IgD-negative memory B cell (primary cell): ENCODE measurements around the gene BSND. TPM values are rescaled to one million over a fixed set of nuclear protein-coding genes. Genes with fewer than 3 reads are reported as not detected.

Experiments used
- H3K27ac Mint-ChIP-seq, 3 donors: one replicate each; pipeline ENCODE4 v1.8.0; 2020 to 2022; ENCODE audit warnings: mild to moderate bottlenecking in 3 of 3, mixed read lengths in 3 of 3, moderate library complexity in 1 of 3
- H3K27me3 Mint-ChIP-seq: one replicate; pipeline ENCODE4 v1.8.0; 2021; ENCODE audit warnings: mixed read lengths
- H3K36me3 Mint-ChIP-seq: one replicate; pipeline ENCODE4 v1.8.0; 2020; ENCODE audit warnings: mild to moderate bottlenecking, mixed read lengths
- H3K4me1 Mint-ChIP-seq, 3 donors: one replicate each; pipeline ENCODE4 v1.8.0; 2020 to 2022; ENCODE audit warnings: mixed read lengths in 3 of 3, mild to moderate bottlenecking in 1 of 3
- H3K4me3 Mint-ChIP-seq, 4 donors: one replicate each; pipeline ENCODE4 v1.8.0; 2020 to 2022; ENCODE audit warnings: mild to moderate bottlenecking in 4 of 4, mixed read lengths in 4 of 4, moderate library complexity in 3 of 4
- H3K9me3 Mint-ChIP-seq, 3 donors: one replicate each; pipeline ENCODE4 v1.8.0; 2020 to 2021; ENCODE audit warnings: mixed read lengths in 3 of 3, mild to moderate bottlenecking in 1 of 3
- polyA plus RNA-seq: library from polyadenylated mRNA; unstranded; fragments of 300-500 nt; fragmentation: Illumina TruSeq; gene quantifications from one replicate; pipeline ENCODE4 v1.2.3, GENCODE V29; 2021

Gene BSND
- polyA plus RNA-seq, 1 donor from 2014 or later: not detected

DNA sequence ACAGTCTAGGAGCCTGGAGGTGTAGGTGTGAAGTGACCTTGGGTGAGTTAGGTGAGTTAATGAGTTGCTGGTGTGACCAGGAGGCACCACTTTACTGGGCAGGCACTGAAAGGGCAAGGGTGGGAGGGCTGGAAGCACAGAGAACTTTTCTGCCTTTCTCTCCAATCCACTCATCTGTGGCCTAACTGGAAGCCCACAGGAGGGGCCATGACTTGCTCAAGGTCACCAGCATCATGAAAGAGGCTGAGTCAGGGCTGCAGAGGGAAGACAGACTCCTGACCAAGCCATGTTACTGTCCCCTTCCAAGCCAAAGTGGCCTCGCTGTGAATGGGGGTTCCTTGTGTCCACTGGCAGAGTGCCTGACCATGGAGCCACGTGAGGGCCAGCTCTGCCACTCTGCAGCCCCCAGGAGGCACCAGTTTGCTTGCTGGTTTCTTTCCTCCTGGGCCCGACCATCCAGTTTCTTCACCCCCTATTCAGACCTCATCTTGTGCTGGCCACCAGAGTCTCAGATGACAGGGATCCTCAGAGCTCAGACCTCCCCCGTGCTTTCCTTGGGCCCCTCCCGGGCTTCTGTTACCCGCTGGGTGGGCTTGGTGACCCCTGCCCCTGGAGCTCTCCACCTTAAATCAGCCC is 4.3 kb upstream of the BSND start:
- Mint-ChIP-seq H3K27me3 (peaks cover 33% of the 10 kb centered on the region), H3K27ac (no peak overlapping the region), H3K9me3 (peaks cover 0 to 2% (median 0%) of the 10 kb centered on the region in 3 donors), H3K36me3 (no peaks in the 10 kb centered on the region), H3K4me3 (no peak overlapping the region), H3K4me1 (peaks cover 0 to 6% (median 5%) of the 10 kb centered on the region in 3 donors)

DNA sequence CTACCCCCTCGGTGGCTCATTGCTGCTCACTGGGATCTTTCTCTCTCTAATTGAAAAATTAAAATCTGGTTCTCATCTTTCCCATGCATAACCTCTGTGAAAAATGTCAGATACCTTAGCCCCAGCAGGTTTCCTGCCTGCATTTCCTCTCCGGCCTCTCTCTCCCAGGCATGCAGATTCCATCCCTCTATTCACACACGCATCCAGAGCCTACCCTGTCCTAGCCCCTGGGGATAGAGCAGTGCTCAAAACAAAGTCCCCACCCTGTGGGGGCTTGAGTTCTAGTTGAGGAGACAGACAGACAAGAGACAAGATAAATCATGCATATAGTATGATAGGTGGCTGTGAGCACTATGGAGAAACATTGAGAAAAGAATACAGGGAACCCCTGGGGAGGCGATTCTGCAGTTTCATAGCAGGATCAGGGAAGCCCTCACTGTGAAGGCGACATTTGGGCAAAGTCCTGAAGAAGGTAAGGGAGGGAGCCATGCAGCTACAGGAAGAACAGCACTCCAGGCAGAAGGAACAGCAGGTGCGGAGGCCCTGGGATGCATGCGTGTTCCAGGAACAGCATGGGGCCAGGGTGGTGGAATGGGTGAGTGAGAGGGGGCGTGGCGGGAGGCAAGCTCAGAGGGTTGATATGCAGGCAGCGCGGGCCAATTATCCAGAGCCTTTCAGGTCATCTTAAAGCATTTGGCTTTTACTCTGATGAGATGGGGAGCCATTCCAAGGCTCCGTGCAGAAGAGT is 3.5 kb upstream of the BSND start:
- Mint-ChIP-seq H3K9me3 (peaks cover 0 to 2% (median 0%) of the 10 kb centered on the region in 3 donors), H3K4me3 (peak overlapping the region in 2 of 4 donors; percentile 2 to 23), H3K36me3 (no peaks in the 10 kb centered on the region), H3K27me3 (peaks cover 35% of the 10 kb centered on the region), H3K27ac (peak overlapping the region in 1 of 3 donors; percentile 48), H3K4me1 (peaks cover 0 to 6% (median 5%) of the 10 kb centered on the region in 3 donors)

DNA sequence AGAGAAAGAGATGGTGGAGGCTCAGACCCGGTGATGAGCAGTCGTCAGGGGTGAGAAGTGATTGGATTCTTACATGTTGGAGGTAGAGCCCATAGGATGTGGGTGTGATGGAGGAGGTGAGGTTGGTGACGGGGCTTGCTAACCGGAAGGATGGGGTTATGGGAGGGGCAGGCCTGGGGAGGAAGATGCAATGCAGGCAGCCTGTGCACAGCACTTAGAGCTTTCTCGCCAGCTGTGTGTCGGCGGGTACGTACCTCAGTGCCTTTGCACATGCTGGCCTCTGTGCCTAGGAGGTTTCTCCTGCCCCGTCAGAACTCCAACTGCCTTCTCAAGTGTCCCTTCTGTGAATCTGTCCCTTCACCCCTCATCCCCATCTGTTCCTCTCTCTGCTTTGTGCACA is 2.9 kb upstream of the BSND start:
- Mint-ChIP-seq H3K36me3 (no peaks in the 10 kb centered on the region), H3K4me1 (peaks cover 0 to 6% (median 5%) of the 10 kb centered on the region in 3 donors), H3K4me3 (peak overlapping the region in 2 of 4 donors; percentile 2 to 80), H3K9me3 (peaks cover 0 to 2% (median 0%) of the 10 kb centered on the region in 3 donors), H3K27ac (no peak overlapping the region), H3K27me3 (peaks cover 35% of the 10 kb centered on the region)

DNA sequence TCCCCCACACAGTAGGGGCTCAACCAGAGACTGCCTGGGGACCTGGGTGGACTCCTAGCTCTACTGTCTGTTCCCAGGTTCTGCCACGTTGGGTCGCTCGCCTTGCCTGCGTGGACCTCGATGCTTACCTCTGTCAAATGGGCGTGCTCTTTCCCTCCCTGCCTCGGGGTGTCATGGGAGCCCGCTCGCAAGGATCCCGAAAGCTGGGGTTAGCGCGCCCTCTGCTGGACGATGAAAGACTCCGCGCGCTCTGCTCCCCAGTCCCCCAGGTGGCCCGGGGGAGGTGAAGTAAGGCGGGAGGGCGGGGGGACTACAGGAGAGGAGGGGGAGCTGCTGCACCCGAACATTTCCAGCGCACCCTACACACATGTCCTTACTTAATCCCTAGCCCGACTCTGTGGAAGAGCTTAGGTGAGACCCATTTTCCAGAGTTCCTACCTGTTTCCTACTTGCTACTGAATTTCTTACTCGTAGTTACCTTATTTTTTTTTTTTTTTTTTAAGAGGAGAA is 2.3 kb upstream of the BSND start:
- Mint-ChIP-seq H3K27ac (no peak overlapping the region), H3K36me3 (no peaks in the 10 kb centered on the region), H3K9me3 (peaks cover 0 to 2% (median 0%) of the 10 kb centered on the region in 3 donors), H3K4me1 (peaks cover 0 to 6% (median 5%) of the 10 kb centered on the region in 3 donors), H3K4me3 (peak overlapping the region in 2 of 4 donors; percentile 51 to 80), H3K27me3 (peaks cover 35% of the 10 kb centered on the region)

DNA sequence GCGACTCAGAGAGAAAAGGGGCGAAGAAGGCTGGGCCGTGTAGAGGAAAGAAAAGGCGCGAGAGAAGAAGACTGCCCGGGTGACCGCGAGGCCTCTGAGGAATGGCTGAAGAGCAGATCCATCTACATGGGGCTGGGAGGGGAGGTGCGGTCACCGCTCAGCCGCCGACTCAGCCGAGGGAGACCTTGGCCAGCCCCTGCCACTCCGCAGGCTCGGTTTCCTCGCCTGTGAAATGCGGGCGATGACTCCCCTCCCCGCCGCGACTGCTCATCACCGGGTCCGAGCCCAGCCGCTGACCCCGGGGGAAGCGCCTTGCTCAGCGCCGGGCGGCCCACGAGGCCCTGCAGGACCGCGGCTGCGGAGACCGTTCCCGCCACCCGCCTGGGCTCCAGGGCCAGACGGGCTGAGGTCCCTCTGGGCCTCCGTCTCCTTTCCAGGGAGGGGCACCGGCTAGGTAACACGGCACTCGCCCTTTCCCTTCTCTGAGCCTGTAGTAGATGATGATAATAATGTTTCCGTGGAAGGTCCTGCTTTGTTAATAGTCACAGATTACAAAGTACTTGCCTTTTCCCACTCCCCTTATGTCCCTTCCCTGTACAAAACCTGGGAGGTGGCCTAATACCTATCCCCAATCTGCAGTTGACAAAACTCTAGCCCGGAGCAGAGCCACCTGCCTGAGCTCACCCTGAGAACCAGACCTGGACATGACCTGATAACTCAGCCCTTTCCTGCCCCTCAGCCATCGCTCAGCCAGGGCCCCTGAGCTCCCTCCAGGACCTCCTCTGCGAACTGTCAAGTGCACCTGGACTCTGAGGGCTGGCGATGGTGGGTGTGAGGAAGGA is 1.6 kb upstream of the BSND start:
- no peak overlapping the region for H3K27ac Mint-ChIP-seq
- peaks cover 35% of the 10 kb centered on the region for H3K27me3 Mint-ChIP-seq
- peaks cover 0 to 2% (median 0%) of the 10 kb centered on the region in 3 donors for H3K9me3 Mint-ChIP-seq
- H3K36me3 Mint-ChIP-seq: no peaks in the 10 kb centered on the region
- H3K4me3 Mint-ChIP-seq: peak overlapping the region in 1 of 4 donors; percentile 51
- peaks cover 0 to 6% (median 5%) of the 10 kb centered on the region in 3 donors for H3K4me1 Mint-ChIP-seq

DNA sequence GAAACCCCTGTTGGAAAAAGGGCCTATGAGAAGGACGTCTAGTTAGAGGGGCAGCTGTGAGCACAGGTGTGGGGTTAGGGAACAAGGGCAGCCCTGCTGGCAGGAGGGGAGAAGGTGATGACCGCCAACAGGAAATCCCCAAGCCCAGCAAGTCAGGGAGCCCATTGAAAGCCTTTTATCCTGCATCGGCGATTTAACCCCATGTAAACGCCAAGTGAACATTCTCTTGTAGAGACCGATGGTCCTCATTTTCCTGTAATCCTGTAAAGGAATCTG is 1.1 kb upstream of the BSND start:
- peaks cover 0 to 6% (median 5%) of the 10 kb centered on the region in 3 donors for H3K4me1 Mint-ChIP-seq
- H3K27ac Mint-ChIP-seq: no peak overlapping the region
- peaks cover 35% of the 10 kb centered on the region for H3K27me3 Mint-ChIP-seq
- peaks cover 0 to 2% (median 0%) of the 10 kb centered on the region in 3 donors for H3K9me3 Mint-ChIP-seq
- no peak overlapping the region for H3K4me3 Mint-ChIP-seq
- H3K36me3 Mint-ChIP-seq: no peaks in the 10 kb centered on the region

DNA sequence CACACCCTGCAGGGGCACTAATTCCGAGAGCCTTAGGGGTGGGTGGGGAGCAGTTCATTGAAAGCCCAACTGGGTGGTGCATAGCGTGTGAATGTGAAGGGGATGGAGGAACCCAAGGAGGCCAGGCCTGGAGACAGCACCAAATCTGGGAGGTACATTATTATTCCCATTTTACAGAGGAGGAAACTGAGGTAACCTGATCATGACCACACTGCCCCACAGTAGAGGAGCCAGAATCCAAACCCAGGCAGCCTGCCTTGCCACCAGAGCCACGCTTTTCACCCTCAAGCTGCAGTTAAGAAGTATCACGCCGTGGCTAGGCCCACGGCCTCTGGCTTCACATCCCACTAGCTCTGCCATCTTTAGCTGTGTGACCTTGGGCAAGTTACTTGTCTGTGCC is 633 bp upstream of the BSND start:
- Mint-ChIP-seq H3K27me3 (peaks cover 35% of the 10 kb centered on the region), H3K4me1 (peaks cover 0 to 6% (median 5%) of the 10 kb centered on the region in 3 donors), H3K36me3 (no peaks in the 10 kb centered on the region), H3K4me3 (no peak overlapping the region), H3K27ac (no peak overlapping the region), H3K9me3 (peaks cover 0 to 2% (median 0%) of the 10 kb centered on the region in 3 donors)

DNA sequence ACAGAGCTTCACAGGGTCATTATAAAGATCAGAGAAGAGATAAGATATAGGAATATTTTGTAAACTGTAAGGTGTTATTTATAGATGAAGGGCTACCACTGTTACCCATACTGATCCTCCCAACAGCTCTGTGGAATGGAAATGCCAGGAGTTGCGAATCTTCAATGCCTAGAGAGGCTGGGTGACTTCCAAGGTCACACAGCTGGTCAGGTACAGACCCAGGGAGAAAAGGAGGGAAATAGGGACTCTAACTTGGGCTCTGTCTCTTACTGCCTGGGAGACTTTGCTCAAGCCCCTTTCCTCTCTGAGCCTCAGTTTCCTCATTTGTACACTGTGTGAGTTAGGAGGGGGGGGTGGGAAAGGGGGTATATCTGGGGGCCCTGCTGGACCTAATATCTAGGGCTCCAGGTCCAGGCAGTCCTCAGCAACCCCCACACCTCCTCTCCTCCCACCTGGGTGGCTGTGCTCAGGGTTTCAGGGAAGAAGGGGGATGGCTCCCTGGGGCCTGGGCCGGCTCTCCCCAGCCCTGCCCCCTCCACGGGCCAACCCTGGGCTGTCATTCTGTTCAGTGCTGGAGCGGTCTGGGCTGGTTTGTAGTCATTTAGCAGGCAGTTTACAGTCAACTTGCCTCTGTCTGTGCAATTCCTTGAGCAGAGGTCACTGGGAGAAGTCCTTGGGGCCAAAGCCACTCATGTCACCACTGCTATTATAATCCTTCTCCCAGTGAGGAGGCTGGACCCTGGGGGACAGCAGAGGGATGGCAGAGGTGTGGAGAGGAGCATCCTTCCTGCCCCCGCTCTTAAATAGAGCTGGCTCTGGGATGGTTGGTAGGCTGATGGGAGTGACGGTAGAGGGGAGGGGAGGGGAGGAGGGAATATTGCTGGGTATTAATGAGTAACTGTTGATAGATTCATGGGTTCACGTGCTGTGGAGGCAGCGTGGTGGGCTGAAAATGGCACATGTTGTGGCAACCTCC is 1.7 kb downstream of the BSND start:
- no peak overlapping the region for H3K27ac Mint-ChIP-seq
- H3K4me1 Mint-ChIP-seq: peaks cover 0 to 6% (median 5%) of the 10 kb centered on the region in 3 donors
- H3K36me3 Mint-ChIP-seq: no peaks in the 10 kb centered on the region
- H3K9me3 Mint-ChIP-seq: peaks cover 0 to 2% (median 0%) of the 10 kb centered on the region in 3 donors
- no peak overlapping the region for H3K4me3 Mint-ChIP-seq
- H3K27me3 Mint-ChIP-seq: peaks cover 27% of the 10 kb centered on the region

DNA sequence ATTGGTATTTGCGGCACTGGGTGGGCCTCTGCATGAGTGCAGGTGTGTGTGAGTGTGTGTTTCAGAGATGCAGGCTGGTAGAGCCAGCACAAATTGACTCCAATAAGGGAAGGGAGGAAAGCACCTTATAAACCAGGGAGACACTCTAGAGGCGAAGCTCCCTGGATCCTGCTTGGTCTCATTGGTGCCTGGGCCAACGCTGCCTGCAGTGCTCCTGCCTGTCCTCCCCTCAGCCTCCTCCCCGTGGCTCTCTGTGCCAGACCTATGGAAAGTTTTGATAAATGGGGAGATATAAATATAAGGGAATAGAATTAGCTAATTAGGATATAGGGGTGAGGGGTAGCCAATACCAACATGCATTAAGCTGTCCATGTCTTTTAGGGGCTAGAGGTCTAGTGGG is 2.6 kb downstream of the BSND start:
- Mint-ChIP-seq H3K36me3 (no peaks in the 10 kb centered on the region), H3K4me3 (no peak overlapping the region), H3K9me3 (no peaks in the 10 kb centered on the region), H3K27ac (no peak overlapping the region), H3K4me1 (peaks cover 0 to 4% (median 3%) of the 10 kb centered on the region in 3 donors), H3K27me3 (peaks cover 20% of the 10 kb centered on the region)

DNA sequence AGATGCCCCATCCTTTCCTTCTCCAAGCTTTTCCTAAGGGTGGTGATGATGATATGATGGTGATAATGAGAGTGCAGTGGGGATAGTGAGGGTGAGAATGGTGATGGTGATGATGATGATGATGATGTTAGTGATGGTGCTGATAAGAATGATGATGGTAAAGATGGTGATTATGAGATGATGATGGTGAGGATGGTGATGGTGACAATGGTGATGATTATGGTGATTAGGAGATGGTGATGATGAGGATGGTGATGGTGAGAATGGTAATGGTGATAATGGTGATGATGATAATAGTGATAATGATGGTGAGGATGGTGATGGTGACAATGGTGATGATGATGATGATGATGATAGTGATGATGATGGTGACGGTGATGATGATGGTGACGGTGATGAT is 4.0 kb downstream of the BSND start:
- Mint-ChIP-seq H3K4me3 (no peak overlapping the region), H3K36me3 (no peaks in the 10 kb centered on the region), H3K27me3 (peaks cover 10% of the 10 kb centered on the region), H3K9me3 (no peaks in the 10 kb centered on the region), H3K27ac (no peak overlapping the region), H3K4me1 (no peaks in the 10 kb centered on the region)

DNA sequence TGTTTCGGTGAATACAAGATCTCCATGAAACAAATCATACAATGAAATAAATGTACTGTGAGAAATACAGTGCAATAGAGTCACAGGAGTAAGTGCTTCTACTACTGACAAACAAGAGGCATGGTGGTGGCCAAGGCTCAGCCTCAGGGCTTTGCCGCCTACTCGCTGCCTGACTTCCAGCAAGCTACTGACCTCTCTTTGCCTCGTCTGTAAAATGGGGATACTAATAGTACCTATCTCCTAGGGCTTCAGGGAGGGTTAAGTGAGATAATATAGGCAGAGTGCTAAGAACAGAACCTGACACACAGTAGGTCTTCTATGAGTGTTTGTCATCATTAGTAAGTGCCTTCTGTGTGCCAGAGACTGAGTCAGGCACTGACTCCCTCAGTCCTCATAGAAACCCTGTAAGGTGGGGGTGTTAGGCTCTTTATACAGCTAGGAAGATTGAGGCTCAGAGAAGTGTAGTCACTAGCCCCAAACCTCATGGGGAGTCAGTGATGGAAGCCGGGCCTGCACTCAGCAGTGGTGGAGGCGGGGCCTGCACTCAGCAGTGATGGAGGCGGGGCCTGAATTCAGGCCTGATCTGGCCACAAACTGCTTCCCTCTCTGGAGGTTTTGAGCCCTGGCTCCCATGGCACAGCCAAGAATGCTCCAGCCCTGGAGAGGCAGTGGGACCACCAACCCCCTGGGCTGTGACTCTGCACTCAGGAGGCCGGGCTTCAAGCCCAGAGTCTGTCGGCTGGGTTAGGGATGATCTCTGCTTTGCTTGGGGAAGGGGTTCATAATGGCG is 6.8 kb downstream of the BSND start:
- Mint-ChIP-seq H3K27me3 (peaks cover 4% of the 10 kb centered on the region), H3K4me3 (no peak overlapping the region), H3K36me3 (no peaks in the 10 kb centered on the region), H3K9me3 (no peaks in the 10 kb centered on the region), H3K4me1 (no peaks in the 10 kb centered on the region), H3K27ac (no peak overlapping the region)

DNA sequence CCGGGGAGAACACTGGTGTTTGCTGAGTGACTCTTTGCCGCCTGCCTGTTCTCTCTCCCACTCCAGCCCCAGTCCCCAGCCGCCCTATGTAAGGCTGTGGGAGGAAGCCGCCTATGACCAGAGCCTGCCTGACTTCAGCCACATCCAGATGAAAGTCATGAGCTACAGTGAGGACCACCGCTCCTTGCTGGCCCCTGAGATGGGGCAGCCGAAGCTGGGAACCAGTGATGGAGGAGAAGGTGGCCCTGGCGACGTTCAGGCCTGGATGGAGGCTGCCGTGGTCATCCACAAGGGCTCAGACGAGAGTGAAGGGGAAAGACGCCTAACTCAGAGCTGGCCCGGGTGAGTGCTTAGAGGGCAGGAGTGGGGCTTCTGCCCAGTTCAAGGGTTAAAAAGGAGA is 8.2 kb downstream of the BSND start:
- Mint-ChIP-seq H3K27me3 (peaks cover 4% of the 10 kb centered on the region), H3K36me3 (no peaks in the 10 kb centered on the region), H3K27ac (no peak overlapping the region), H3K4me1 (no peaks in the 10 kb centered on the region), H3K9me3 (no peaks in the 10 kb centered on the region), H3K4me3 (no peak overlapping the region)

DNA sequence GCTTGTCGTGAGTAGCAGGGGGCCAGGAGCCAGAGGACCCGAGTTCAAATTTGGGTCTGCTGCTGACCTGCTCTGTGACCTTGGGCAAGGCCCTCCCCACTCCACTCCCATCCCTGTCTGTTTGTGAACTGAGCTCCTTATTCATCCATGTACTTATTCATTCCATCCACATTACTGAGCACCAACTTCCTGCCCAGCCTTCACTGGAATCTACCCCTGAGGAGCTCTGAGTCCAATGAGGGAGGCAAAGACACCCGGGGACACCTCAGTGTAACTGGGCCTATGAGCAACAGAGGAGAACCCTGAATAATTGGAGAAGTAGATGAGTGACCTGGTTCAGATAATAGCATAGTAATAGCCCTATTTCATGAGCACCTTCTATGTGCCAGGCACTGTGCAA is 8.9 kb downstream of the BSND start:
- no peak overlapping the region for H3K27ac Mint-ChIP-seq
- H3K4me3 Mint-ChIP-seq: no peak overlapping the region
- peaks cover 6% of the 10 kb centered on the region for H3K27me3 Mint-ChIP-seq
- no peaks in the 10 kb centered on the region for H3K36me3 Mint-ChIP-seq
- no peaks in the 10 kb centered on the region for H3K9me3 Mint-ChIP-seq
- H3K4me1 Mint-ChIP-seq: no peaks in the 10 kb centered on the region
